IPS DF 4.7 (cell line): Measurements from ENCODE around the gene NAT9.

Experiments used
- DNase-seq: peaks from one replicate; pipeline ENCODE4 v3.0.0-alpha.2; 2013; ENCODE audit warnings: low spot score; ENCODE audit errors: extremely low read depth

The NAT9 gene

DNA sequence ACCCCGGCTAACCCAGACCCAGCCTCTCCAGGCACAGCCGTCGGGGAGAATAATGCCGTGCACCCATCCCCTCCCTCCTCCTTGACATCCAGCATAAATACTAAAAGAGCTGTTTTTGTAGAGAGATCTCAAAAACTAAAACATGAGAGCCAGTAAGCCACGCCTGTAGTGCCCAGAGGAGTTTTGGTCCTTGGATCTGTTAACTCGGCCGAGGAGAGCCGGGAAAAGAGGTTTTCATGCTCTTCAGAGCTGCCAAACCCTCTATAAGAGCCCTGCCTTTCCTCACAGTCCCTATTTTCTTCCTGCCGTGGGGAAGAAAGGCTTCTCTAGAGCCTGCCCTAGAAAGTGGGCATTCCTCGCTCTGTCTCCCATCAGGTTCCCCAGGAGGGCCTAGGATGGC, 30.2 kb upstream of the NAT9 start:
- DNase-seq: no peak

DNA sequence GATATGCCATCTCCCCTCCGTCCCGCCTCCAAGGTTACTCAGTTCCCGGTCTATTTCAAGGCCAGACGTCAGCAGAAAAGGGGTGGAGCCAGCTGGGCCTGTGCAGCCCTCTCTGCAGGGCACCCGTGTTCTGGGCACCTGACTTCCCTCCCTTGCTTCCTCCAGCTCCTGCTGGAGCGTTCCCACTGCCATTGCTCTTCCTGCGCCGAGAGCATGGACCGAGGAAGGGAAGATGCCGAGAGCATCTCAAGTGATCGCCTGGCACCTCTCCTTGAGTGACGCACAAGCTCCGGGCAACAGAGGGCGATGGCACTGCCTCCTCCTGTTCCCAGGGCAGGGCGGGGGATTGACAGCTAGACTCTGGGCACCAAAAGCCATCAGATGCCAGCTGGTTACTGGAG, 29.4 kb upstream of the NAT9 start:
- no peak for DNase-seq

DNA sequence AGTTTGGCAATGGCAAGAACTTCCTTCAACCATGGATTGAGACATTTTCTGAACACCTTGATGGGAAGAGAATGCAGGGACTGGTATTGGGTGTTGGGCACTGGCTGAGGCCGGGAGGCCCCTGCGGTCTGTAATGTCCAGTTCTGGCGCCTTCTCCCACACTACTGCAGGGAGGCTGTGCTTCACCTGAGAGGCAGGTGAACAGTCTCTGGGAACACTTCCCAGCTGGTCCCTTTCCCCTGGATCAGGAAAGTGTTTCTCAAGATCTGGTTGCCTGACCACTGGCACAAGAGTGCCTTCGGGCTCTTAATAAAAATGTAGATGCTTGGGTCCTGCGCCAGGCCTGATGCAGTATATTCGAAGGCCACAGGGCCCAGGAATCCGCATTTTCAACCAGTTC, 28.5 kb upstream of the NAT9 start:
- DNase-seq: no peak

DNA sequence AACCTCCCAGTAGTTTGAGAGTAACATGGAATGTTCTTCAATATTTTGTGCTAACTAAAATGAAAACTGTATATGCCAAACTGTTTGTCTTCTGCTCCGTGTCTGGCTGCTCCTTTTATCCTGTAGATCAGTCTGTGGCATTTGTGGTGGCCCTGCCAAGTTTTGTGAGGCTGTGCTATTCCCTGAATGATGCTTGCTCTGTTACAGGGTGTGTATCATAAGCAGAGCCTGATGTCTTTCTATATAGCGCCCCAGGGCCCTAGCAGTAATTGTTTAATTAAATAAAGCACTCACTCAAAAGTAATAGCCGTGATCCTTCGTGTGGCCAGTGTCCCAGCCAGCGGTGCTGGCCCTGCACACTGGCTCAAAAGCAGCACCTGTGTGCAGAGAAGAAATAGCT, 27.8 kb upstream of the NAT9 start:
- DNase-seq: no peak

DNA sequence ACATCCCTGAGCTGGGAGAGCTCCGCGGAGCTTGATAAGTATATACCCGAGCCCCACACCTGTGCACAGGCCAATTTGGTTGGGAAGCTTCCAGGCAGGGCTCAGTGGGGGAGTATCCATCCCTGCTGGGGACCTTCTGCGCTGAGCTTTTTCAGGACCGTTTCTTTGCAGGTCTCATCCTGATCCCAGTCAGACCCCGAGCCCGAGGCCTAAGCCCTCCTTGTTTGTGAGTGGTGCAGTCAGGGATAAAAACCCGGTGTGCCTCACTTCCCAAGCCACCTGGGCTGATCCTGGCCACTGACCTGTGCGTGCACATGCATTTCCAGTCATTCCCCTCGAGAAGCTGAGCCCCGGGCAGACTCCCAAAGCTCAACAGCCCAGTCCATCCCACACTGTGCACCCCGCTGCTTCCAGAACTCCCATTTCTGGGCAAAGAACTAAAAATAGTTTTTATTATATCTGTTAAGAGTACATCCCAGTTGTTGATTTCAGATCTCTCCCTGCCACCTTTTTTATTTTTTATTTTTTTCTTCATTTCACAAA, 27.3 kb upstream of the NAT9 start:
- no peak for DNase-seq

DNA sequence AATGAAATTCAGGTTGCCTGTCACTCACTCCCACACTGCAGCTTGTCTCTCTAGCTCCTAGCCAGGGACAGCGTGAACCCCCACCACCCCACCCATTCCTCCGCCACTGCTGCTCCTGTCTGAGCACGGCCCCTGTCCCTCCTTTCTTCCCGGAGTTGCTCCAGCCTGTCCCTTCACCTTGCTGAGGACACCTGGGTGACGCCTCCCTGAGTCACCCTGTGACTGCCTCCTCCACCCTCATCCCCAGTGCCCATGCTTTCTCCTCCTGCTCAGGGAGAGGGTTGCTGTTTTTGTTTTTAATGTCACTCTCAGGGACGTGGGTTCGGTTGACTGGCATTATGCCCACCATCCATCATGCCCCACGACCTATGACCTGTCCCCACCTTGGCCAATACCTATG, 25.8 kb upstream of the NAT9 start:
- no peak for DNase-seq

DNA sequence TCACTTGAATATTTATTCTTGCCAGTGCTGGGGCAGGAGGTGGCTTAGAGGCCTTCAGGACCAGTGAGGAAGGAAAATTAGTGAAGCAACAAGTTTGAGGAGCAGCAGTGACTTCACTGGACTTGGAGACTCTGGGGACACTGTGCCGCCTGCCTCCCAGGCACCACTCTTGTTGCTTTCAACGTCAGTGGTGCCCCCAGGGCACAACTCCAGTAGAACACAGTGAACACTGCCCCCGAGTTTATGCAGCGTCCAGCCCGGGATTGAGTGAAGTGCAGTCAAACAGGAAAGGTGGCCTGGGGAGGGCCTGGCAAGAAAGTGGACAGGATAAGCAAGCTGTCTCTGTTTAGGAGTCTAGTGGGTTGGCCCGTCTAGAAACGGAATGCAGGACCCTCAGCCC, 24.4 kb upstream of the NAT9 start:
- no peak for DNase-seq

DNA sequence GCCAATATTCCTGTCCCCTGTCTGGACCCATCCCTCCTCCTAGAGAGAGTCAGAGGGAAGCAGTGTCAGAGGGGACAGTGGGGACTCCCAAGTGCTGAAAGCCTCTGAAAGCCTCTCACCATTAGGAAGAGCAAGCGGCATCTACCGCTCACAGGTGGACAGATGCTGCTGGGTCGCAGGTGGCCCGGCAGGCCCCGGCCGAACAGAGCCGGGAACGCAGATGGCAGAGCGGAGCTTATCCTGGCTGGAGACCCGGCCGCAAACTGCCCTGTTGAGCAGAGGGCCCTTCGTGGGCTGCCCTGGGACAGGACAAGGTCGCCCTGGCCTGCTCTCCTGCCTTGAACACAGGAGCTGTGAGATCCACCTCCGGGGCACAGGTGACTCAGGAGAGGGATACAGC, 23.0 kb upstream of the NAT9 start:
- no peak for DNase-seq

DNA sequence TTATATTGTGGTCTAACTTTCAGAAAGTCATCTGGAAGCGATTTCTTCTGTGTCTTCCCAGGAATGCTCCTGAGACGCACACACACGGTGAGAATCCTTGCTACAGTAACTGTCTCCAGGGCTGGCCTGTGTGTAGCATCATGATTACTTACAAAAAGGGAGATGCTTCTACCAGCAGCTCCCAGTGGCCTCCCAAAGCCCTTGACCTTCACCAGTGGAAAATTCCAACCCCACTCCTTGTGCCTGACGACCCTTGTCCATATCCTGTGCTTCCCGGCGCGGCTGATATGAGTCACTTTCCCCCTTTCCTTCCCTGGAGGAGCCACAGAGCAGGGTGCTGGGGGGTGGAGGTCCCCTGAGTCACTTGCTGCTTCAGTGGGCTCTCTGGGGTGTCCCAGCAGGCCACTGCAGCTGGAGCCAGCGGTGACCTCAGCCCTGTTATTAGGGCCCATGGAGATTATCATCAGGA, 22.1 kb upstream of the NAT9 start:
- no peak for DNase-seq

DNA sequence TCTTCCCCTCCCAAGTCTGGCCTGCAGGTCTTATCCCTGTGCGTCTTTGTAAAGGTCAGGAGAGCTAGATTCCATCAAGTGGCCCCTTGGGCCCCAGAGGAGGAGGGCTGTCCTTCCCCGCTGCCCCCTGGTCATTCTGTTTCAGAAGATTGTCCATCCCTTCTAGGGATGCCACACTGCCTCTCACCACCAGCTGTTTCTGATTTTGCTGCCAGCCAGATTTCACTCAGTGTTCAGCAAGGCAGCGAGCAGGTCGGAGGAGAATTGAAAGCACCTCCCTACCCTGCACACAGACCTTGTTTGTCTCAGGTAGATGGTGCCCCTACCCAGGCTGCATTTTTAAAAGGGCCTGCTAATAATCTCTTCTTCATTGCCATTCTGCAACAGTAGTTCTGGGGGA, 21.7 kb upstream of the NAT9 start:
- no peak for DNase-seq

DNA sequence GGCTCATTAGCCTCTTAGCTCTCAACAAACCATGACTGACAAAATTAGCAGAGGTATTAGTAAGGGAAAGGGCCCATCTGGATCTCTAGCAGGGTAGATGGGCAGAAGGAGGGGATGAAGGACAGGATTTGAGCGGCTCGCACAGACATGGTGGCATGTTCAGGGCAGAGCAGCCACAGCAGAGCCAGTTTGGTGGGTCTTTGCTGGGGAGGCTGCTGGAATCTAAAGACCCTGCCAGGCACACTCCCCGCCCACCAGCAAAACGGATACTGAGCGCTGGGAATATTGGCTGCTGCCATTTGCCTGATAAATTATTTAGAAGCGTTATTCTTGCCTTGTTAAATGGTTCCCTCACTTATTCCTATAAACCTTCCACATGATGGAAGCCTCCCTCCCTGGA, 20.7 kb upstream of the NAT9 start:
- no peak for DNase-seq

DNA sequence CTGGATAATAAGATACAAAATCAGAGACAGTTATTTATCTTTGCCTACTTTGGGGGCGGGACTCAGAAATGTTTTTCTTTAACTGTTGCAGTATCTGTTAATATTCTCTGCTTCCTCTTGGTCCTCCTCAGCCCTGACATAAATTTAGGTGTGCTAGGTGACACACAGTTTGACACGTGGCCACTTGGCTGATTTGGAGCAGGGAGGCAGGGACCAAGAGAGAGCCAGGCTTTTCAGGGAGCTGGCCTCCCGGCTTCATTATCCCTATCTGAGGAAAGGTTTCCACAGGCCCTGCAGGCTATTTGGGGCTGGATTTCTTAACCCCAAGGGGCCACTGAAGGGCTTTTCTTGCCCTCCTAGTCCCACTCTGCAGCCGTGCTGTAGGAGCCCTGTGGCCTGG, 20.1 kb upstream of the NAT9 start:
- no peak for DNase-seq

DNA sequence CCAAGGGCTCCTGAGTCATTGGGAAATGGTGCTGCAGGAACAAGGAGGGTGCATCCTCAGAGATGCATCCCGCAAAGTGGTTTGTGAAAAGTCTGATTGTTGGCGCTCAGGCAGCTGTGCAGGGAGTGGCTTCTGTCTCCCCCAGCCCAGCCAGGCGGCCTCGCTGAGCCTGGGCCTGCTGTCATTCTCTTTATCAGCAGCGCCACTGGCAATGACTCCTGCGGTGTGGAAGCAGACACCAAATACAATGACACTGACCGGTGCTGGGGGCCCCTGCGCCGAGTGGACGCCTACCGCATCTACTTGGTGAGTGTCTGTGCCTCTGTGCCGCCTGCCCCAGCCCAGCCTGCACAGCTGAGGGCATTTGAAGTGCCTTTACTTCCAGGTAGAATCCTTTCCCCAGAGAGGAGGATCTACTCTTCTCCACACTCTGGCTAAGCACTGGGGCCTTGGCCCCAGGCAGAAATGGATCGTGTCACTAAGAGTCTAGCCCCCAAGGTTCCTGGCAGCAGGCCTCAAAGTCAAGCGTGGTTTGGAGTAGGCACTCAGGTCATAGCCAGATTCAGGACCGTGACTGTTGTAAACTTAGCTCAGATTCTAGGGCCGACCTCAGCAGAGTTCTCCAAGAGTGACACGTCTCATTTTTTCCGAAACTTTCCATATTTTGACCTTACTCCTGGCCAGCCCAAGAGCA, 19.3 kb upstream of the NAT9 start:
- DNase-seq: no peak

DNA sequence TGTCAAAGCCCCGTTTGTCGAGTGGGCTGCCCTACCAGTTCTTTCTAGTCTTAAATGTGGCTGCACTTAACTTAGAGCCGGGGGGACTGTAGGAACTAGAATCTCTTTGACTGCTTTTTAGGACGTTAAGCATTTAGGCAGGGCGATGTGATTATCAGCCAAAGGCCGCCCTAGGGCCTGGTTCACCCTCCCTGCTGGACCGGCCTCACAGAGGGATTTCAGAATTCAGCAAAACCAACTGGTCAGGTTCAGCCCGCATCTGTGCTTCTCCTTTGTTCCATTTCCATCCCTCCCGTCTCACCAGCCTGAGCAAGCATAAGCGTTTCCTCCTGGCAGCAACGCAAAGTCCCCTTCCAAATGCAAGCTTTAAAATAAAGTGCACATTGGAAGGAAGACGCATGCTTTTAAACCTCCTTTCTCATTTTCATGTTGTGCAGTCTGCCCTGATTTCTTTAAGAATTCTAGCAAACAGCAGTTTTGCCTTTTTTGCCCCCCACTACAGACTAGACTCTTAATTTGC, 16.5 kb upstream of the NAT9 start:
- no peak for DNase-seq

DNA sequence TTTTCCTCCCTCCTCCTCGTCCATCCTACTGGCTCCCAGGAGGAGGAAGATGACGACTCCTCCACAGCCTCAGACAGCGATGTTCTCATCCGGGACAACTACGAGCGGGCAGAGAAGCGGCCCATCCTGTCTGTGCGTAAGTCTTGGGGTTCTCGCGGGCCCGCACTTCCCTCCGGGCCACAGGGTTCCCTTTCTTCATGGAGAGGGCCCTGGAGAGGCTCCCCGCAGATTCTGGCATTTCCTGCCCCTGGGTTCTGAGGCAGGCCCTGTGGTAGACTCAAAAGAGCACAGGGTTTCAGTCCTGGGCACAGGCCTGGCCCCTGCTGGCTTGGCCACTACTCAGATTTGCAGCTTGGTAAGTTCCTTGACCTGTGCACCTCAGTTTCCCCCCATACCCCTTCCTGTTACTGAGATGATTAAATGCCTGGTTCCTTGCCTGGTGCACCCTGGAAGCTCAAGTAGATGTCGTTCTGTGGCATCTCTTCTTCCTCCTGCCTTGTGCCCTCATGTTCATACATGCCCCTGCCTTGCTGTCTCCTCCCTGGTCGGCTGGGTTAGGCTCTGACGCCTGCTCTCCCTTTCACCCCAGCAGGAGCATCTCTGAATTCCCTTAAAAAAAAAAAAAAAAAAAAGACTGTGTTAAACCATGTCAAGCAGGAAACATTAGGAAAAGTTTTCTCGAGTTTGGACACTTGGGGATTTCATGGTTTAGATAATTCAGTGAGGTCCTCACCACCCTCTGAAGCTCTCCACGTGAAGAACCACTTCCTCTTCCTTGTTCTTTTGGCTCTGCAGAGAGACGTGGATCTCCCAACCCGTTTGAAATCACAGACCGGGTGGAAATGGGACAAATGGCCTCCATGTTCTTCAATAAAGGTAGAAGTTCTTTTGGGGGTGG, 14.3 kb upstream of the NAT9 start:
- no peak for DNase-seq

DNA sequence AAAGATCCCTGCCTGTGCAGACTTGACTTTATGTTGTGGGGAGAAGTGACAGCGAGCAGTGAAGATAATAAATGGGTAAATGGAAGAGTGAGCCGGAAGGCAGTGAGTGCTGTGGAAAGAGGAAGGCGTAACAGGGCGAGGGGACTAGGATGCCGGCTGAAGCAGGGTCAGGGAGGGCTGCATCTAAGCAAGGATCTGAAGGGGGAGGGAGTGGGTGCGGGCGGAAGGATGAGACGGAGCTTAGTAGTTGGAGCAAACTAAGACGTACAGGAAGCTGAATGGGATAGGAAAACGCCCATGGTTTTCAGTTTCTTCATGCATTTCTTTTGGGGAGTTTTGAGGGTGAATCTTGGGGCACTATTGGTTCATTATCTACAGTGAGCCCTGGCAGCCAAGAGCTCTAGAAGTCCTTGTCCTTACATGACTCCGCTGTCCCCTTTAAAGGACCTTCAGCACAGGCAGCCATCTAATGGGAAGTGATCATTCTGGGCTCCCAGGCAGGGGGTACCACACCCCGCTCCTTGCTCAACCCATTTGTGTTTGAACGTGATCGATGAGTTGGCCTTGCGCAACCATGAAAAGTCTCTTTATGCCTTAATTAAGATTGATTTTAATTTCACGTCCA, 10.4 kb upstream of the NAT9 start:
- DNase-seq: no peak

DNA sequence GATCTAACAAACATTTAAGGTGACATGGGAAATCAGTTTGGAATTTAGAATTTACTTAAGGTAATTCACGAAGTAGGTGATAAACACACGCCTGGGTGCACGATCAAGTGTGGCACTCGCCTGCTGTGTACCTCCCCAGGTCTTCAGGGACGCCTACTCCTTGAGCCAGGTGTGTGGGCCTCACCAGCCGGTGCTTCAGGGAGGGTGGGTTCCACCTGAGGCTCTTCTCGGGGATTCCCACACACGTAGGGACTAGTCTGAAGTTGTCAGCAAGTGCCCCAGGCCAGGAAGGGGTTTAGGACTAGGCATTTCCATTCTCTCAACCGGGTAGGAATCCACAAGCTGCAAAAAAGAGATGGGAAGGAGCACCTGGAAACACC, 9.8 kb upstream of the NAT9 start:
- DNase-seq: no peak

DNA sequence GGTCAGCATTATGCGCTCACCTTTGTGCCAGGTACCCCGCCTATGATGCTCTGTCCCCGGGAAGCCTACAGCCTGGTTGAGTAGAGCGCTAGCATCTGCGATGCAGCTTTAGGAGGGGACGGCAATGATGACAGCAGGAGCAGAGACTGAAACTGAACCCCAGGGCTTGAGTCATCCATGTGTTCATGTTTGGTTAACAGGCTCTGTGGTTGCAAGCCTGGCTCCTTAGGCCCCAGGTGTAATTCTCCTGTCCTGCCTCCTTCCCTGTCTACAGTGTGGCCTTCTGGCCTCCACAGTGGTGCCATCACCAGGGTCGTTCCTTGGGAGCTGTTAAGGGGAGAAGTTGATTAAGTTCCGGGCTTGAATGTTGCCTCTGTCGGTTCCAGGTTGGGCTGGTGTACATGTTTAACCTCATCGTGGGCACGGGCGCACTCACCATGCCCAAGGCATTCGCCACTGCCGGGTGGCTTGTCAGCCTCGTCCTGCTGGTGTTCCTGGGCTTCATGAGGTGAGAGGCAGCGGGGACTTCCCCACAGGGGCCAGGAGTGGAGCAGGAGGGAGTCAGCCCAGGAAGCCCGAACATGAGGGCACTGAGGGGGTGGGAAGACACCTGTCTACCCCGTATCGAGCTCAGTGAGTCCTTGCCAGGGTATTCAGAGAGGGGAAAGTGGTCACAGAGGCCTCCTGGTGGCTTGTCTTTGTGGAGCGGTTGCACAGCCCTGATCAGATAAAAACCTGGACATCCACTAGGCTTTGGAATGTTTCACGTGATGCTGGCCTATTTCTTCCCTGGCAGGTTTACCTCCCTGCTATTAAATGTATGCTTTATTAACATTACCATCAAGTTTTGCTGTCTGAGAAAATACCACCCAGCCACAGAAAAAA, 9.2 kb upstream of the NAT9 start:
- no peak for DNase-seq

DNA sequence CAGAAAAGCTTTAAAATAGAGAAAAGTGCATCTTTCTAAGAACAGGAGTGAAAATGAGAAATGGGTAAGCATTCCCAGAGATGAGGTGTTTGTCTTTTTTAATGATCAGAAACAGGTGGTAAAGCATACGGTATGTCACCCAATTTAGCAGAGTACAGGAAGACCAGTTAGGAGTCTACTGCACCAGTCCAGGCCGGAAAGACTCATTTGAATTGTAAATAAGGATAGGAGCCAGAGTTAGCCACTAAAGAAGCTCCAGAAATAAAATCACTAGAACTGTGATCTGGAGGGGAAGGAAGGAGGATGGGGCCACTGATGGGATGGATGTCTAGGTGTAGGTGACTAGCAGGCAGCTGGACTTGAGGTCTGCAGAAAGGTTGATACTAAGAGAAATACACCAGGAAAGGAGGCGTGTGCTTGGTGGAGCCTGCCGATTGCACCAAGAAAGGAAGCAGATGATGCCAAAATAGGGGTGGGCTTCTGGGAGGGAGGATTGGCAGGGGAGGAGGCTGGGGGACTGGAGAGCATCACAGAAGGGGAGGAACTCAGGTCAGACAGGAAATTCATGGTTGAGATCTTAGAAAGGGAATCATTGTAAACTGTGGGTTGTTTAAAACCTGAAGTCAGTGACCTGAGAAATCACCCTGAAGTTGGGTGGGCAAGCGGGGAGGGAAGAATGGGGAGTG, 8.1 kb upstream of the NAT9 start:
- no peak for DNase-seq

DNA sequence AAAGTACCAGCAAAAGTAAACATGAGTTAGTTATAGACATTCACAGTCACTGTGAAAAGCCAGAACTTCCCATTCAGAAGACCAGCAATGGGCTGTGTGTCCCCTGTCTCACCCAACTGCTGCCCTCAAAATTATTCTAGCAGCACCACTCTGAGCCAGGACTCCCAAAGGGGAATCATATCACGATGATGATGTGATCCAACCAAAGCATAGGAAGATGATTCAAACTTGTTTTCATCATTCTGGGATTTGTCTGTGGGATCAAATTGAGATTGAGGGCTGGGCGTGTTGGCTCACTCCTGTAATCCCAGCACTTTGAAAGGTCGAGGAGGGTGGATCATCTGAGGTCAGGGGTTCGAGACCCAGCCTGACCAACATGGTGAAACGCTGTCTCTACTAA, 6.4 kb upstream of the NAT9 start:
- DNase-seq: no peak
